Rectal smooth muscle tissue (tissue), 1 donor: ENCODE data around the gene METTL24.
"Not testable (repeated sequence)": the region's sequence is repeated elsewhere in the genome, so short reads cannot be mapped to it uniquely, and the experiment has no call there.

Experiments
- H3K27ac ChIP-seq: one replicate; pipeline ENCODE4 v1.7.0; 2013; ENCODE audit warnings: low read depth, low read length, inconsistent platforms
- H3K27me3 ChIP-seq: one replicate; pipeline ENCODE4 v1.7.0; 2013; ENCODE audit warnings: low read length; ENCODE audit not compliant: control insufficient read depth, insufficient read depth
- H3K36me3 ChIP-seq: one replicate; pipeline ENCODE4 v1.7.0; 2013; ENCODE audit warnings: low read length; ENCODE audit not compliant: control insufficient read depth, insufficient read depth
- H3K4me1 ChIP-seq: one replicate; pipeline ENCODE4 v1.7.0; 2013; ENCODE audit warnings: low read length; ENCODE audit not compliant: control insufficient read depth, insufficient read depth
- H3K4me3 ChIP-seq: one replicate; pipeline ENCODE4 v1.7.0; 2013; ENCODE audit warnings: low read length
- H3K9ac ChIP-seq: one replicate; pipeline ENCODE4 v1.7.0; 2013; ENCODE audit warnings: low read length

Gene METTL24

GRCh38 chr6:110295451-110296165, 62.5 kb downstream of the METTL24 start:
- H3K4me1 ChIP-seq: peaks cover 4% of the 10 kb centered on the region
- no peak overlapping the region for H3K27ac ChIP-seq
- no peaks in the 10 kb centered on the region for H3K36me3 ChIP-seq
- H3K27me3 ChIP-seq: no peaks in the 10 kb centered on the region
- H3K9ac ChIP-seq: no peak overlapping the region
- no peak overlapping the region for H3K4me3 ChIP-seq

DNA sequence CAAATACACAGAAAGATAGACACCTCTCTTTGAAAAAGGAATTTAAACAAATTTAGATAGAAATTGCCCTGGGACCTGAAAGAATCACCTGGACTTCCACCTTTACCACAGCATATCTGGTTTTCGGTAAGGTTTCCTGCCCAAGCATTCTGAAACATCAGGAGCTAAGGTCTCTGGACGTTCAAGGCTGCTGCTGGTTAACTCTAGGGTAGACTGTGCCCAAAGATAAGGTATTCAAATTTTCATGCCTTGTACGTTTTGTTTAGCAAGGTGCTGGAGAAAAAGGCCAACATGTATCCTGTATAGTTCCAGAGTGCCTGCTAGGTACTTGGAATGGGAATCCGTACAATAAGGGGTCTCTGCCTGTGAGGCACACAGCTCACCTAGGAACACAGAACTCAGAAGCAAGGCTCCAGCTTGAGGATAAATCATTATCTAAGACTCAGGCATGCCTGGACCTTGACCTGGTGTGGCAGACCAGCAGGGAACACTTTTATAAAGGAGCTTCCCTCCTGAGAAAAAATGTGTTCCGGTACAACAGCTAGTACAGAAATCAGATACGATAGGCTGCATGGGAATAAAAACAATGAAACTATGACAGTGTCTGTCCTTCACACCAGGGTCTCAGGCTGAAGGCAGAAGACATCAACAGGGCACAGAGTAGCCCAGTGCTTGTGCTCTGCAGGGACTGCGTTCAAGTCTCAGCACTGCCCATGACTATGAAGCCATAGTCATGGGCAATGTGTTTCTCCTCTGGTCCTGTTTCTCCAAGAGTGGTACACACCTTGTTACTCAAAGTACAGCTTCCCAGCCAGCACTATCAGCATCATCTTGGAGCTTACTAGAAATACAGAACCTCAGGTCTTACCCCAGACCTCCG, 70.4 kb downstream of the METTL24 start:
- H3K27me3 ChIP-seq: no peaks in the 10 kb centered on the region
- H3K36me3 ChIP-seq: no peaks in the 10 kb centered on the region
- no peak overlapping the region for H3K27ac ChIP-seq
- no peak overlapping the region for H3K4me3 ChIP-seq
- H3K4me1 ChIP-seq: no peaks in the 10 kb centered on the region
- H3K9ac ChIP-seq: no peak overlapping the region

DNA sequence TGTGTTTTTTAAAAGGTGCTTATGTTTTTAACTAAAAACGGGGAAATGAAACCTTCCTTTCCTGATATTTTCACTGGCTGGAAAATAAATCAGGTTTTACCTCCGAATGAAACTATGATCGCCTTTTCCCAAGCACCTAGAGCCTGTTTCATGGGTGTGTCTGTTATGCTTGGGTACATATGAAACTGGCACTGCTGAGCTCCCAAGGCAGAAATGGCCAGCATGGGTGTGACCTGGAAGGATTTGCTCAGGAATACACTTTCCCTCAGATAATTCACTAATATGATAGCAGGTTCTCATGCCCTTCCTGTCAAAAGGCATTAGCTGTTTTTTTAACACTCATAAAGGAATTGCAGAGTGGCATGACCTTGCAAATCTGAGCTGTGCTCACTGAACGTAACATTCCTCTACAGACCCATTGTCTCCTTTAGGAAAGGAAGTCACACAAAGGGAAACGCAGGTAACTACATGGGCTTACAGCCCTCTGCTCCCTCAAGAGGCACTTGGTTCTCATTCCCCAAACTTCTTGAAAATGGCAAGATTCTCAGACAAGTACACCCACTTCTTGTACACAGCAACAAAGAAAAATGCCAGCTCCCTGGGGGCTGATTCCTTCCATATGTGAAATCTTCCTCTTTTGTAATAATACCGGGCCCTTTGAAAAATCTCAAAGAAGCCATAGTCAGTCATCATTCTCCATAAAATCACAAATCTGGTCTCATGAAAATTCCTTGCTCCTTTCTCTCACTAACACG, 72.7 kb downstream of the METTL24 start:
- H3K36me3 ChIP-seq: no peaks in the 10 kb centered on the region
- no peak overlapping the region for H3K4me3 ChIP-seq
- H3K27me3 ChIP-seq: no peaks in the 10 kb centered on the region
- no peaks in the 10 kb centered on the region for H3K4me1 ChIP-seq
- no peak overlapping the region for H3K27ac ChIP-seq
- H3K9ac ChIP-seq: no peak overlapping the region

DNA sequence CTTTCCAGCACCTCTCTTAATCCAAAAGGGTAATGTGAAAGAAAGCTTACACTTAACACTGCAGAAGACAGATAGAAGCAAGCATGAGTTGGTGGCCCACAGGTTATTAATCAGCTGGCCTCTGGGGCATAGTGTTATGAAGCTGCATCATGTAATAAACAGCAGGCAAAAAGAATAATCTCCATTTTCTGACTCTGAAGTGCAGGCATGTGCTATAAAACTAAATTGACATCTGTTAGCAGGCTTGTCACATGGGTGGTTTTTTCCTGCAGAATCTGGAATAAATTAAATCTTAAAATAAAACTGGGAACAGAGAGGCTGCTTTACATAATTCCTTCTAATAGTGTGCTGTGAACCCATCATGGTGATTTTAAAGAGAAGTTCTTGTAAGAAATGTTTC, 73.3 kb downstream of the METTL24 start:
- H3K4me1 ChIP-seq: no peaks in the 10 kb centered on the region
- H3K27me3 ChIP-seq: no peaks in the 10 kb centered on the region
- no peak overlapping the region for H3K4me3 ChIP-seq
- peaks cover 2% of the 10 kb centered on the region for H3K36me3 ChIP-seq
- H3K27ac ChIP-seq: no peak overlapping the region
- no peak overlapping the region for H3K9ac ChIP-seq

- no peak overlapping the region for H3K9ac ChIP-seq
- no peak overlapping the region for H3K27ac ChIP-seq
These were observed 74.5 kb downstream of the METTL24 start for GRCh38 chr6:110283657-110284056.

DNA sequence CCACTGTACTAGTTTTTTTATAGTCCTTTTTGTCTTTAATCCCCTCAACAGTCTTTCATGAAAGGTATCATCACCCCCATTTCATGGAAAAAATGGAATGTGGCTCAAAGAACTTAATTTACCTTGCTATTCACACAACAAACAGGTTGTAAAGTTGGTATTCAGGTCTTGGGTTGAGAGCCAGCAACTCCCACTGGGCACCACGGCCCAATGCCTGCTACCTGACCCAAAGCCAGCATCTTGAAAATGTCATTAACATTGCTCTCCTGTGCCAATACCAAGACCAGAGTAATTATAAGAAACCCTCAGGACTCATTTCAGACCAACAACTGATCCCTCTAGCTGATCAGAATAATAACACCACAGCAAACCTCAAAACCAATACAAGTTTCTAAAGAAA, 75.7 kb downstream of the METTL24 start:
- Histone ChIP-seq H3K4me3 (no peak overlapping the region), H3K36me3 (peaks cover 3% of the 10 kb centered on the region), H3K9ac (no peak overlapping the region), H3K27me3 (no peaks in the 10 kb centered on the region), H3K27ac (no peak overlapping the region), H3K4me1 (no peaks in the 10 kb centered on the region)

More at GRCh38 chr6:110283657-110284056, 74.5 kb downstream of the METTL24 start:
- no peaks in the 10 kb centered on the region for H3K27me3 ChIP-seq
- no peak overlapping the region for H3K4me3 ChIP-seq
- no peaks in the 10 kb centered on the region for H3K4me1 ChIP-seq
- H3K36me3 ChIP-seq: peaks cover 3% of the 10 kb centered on the region

GRCh38 chr6:110277100-110277665, 81.0 kb downstream of the METTL24 start:
- no peak overlapping the region for H3K27ac ChIP-seq
- H3K36me3 ChIP-seq: peaks cover 3% of the 10 kb centered on the region

DNA sequence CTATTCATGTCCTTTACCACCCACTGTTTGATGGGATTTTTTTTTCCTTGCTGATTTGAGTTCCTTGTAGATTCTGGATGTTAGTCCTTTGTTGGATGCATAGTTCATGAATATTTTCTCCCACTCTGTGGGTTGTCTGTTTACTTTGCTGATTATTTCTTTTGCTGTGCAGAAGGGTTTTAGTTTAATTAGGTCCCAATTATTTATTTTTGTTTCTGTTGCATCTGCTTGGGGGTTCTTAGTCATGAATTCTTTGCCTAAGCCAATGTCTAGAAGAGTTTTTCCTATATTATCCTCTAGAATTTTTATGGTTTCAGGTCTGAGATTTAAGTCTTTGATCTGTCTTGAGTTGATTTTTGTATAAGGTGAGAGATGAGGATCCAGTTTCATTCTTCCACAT, 85.4 kb downstream of the METTL24 start:
- not testable (repeated sequence) for H3K4me1 ChIP-seq

More at GRCh38 chr6:110277100-110277665, 81.0 kb downstream of the METTL24 start:
- H3K4me3 ChIP-seq: no peak overlapping the region
- no peak overlapping the region for H3K9ac ChIP-seq
- H3K27me3 ChIP-seq: peaks cover 2% of the 10 kb centered on the region
- no peaks in the 10 kb centered on the region for H3K4me1 ChIP-seq

DNA sequence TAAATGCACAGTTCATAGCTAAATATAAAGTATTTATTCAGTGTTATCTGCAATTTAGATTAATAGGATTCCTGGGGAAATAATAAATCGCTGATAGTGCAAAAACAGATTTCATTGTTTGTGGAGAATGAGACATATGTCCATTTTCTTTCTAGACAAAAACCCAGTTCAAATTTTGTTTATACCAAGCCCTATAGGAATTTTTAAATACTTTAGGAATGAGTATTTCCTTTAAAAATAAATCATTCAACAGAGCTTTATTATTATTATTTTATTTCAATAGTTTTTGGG, 86.5 kb downstream of the METTL24 start:
- Histone ChIP-seq H3K9ac (no peak overlapping the region), H3K27me3 (peaks cover 2% of the 10 kb centered on the region), H3K4me3 (no peak overlapping the region), H3K4me1 (no peaks in the 10 kb centered on the region), H3K27ac (no peak overlapping the region), H3K36me3 (no peaks in the 10 kb centered on the region)

More for the DNA sequence above, 85.4 kb downstream of the METTL24 start:
- not testable (repeated sequence) for H3K27ac ChIP-seq, H3K36me3 ChIP-seq, H3K9ac ChIP-seq, H3K27me3 ChIP-seq, H3K4me3 ChIP-seq

DNA sequence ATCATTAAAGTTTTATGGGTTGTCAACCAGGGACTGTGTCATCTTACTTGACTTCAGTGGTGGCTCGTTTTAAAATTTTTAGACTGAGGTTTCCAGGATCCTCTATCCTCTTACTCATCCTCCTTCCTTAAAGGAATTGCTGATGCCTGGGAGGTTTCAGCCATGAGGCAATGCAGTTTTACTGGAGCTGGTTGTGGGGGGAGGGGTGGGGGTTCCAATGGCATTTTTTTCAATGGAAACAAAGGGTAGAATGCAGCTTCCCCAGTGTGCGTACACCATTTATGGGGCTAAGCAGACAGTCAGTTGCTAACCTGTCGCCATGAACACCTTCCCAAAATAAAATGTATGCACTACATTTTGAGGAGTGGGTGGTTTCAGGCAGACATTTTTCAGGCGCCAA, 88.0 kb downstream of the METTL24 start:
- Histone ChIP-seq H3K36me3 (no peaks in the 10 kb centered on the region), H3K4me3 (no peak overlapping the region), H3K27me3 (peaks cover 2% of the 10 kb centered on the region), H3K27ac (no peak overlapping the region), H3K9ac (no peak overlapping the region), H3K4me1 (no peaks in the 10 kb centered on the region)

DNA sequence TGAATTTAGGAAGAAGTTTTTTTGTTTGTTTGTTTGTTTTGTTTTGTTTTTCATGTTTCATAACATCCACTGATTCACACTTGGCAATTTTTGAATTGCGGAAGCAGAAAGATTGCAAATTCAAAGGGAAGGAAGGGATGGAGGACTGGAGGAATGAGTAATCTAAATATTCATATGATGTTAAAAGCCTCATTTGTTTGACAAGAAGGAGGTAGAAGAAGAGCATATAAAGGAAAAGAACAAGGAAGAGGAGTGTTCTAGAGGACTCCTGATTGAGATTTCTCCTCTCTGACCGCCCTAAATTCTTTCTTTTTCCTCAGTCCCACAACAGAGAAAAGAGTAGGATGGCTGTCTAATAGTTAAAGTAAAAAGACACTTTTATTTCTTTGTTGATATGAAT, 88.5 kb downstream of the METTL24 start:
- H3K9ac ChIP-seq: no peak overlapping the region
- no peak overlapping the region for H3K4me3 ChIP-seq
- no peaks in the 10 kb centered on the region for H3K36me3 ChIP-seq
- no peaks in the 10 kb centered on the region for H3K27me3 ChIP-seq
- H3K27ac ChIP-seq: no peak overlapping the region
- no peaks in the 10 kb centered on the region for H3K4me1 ChIP-seq

DNA sequence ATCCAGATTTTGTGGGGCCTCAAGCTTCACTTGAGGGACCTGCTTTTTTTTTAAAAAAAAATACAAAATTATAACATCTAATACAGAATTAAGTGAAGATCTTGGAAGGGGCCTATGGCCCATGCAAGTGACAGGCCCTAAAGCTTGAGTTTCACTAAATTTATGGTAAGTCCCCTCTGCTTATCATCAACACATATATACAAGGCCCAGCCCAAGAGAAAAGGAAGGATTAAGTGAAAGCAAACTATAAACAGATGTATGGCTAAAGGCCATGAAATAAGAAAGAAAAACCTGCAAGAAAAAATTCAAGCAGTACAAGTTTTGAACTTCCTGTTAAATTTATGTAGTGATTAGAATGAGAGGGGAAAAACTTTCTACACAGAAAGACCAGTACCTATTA, 91.2 kb downstream of the METTL24 start:
- Histone ChIP-seq H3K4me3 (no peak overlapping the region), H3K36me3 (no peaks in the 10 kb centered on the region), H3K27me3 (no peaks in the 10 kb centered on the region), H3K27ac (no peak overlapping the region), H3K9ac (no peak overlapping the region), H3K4me1 (no peaks in the 10 kb centered on the region)
